ENCODE results near the gene RASA4B.
"Not testable (repeated sequence)": the region's sequence is repeated elsewhere in the genome, so short reads cannot be mapped to it uniquely, and the experiment has no call there.

Gene RASA4B

GRCh38 chr7:102520797-102521196 lies 3.2 kb upstream of the RASA4B start:
- DNase-seq; H3K27ac Mint-ChIP-seq; H3K27me3 Mint-ChIP-seq; H3K4me3 Mint-ChIP-seq; H3K9me3 Mint-ChIP-seq; H3K36me3 Mint-ChIP-seq (ENCODE audit: low read depth); H3K4me1 Mint-ChIP-seq (ENCODE audit: low read depth): not testable (repeated sequence)

- not testable (repeated sequence) for H3K36me3 Mint-ChIP-seq (ENCODE audit: low read depth); H3K4me3 Mint-ChIP-seq; H3K27ac Mint-ChIP-seq; H3K9me3 Mint-ChIP-seq; DNase-seq; H3K4me1 Mint-ChIP-seq (ENCODE audit: low read depth); H3K27me3 Mint-ChIP-seq
Observed at GRCh38 chr7:102516951-102517350, 626 bp downstream of the RASA4B start.

- not testable (repeated sequence) for H3K36me3 Mint-ChIP-seq (ENCODE audit: low read depth); H3K9me3 Mint-ChIP-seq
Observed at GRCh38 chr7:102515889-102516288, 1.7 kb downstream of the RASA4B start.

DNA sequence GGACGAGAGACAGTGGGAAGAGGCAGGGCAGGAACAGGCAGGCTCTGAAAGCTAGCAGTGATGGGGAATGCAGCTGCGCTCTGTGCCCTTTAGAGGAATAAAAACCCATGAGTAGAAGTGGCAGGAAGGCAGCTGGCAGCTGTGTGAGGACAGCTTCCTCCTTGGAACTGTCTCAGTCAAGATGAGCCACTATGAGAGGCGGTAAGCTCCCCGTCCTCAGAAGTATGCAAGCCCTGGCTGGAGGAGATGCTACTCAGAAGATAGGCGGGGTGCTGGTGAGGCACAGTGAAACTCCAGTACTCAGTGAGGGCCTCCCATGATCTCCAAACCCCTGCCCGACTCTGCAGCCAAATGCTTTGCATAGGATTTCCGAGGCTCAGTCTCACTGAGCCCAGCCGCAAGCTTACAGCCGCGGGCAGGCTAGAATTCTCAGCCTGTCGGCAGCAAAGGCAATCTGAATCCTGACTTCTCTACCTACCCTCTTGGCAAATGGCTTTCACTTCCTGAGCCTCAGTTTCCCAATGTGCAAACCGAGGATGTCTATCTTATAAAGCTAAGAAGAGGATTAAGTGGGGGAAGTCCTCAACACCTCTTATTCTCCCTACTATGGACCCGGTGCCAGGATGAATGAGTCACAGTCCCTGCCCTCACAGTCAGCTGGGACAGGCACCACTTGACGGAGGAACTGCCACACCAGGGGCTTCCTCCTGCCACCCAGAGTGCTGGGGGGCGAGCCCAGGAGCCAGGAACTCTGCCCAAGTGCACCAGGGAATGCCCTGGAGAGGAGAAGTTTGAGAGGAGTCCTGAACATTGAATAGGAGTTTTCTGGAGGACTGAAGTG lies 2.5 kb downstream of the RASA4B start:
- not testable (repeated sequence) for H3K27me3 Mint-ChIP-seq; H3K4me1 Mint-ChIP-seq (ENCODE audit: low read depth); H3K36me3 Mint-ChIP-seq (ENCODE audit: low read depth); H3K27ac Mint-ChIP-seq; H3K4me3 Mint-ChIP-seq; DNase-seq; H3K9me3 Mint-ChIP-seq

More at GRCh38 chr7:102515889-102516288, 1.7 kb downstream of the RASA4B start:
- H3K27ac Mint-ChIP-seq; DNase-seq; H3K4me1 Mint-ChIP-seq (ENCODE audit: low read depth); H3K27me3 Mint-ChIP-seq; H3K4me3 Mint-ChIP-seq: not testable (repeated sequence)

- H3K36me3 Mint-ChIP-seq (ENCODE audit: low read depth); H3K9me3 Mint-ChIP-seq; H3K27me3 Mint-ChIP-seq; H3K4me3 Mint-ChIP-seq; H3K27ac Mint-ChIP-seq; H3K4me1 Mint-ChIP-seq (ENCODE audit: low read depth): not testable (repeated sequence)
- peak; percentile 40 for DNase-seq
Observed at GRCh38 chr7:102512642-102513221, 4.8 kb downstream of the RASA4B start.

DNA sequence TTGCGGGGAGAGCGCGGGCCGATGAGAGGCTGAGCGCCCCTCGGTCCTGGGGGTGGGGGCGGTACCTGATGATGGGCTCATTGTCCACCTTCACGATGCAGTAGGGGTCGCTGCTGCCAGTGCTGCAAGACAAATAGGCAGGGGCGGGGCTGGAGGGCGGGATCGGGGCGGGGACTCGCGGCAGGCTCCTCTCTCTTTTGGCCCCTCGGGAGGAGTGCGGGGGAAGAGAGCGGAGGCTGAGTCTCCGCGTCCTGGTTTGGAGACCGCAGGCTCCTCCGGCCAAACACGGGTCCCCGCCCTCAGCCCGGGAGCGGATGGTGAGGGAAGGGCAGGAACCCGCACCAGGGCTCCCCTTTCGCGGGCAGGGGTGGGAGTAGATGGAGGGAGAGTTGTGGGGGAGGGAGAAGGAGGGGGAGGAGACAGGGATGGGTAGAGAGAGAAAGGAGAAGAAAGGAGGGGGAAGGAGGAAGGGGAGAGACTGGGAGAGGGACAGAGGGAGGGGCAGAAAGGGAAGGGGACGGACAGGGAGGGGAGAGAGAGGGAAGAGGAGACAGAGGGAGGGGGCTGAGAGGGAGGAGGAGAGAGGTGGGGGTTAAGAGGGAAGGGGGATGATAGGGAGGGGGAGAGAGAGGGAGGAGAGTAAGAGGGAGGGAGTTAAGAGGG lies 5.6 kb downstream of the RASA4B start:
- H3K27me3 Mint-ChIP-seq; H3K9me3 Mint-ChIP-seq; H3K27ac Mint-ChIP-seq; H3K36me3 Mint-ChIP-seq (ENCODE audit: low read depth); DNase-seq; H3K4me3 Mint-ChIP-seq; H3K4me1 Mint-ChIP-seq (ENCODE audit: low read depth): not testable (repeated sequence)

GRCh38 chr7:102510575-102510974 lies 7.0 kb downstream of the RASA4B start:
- H3K27me3 Mint-ChIP-seq, H3K27ac Mint-ChIP-seq, DNase-seq: not testable (repeated sequence)

DNA sequence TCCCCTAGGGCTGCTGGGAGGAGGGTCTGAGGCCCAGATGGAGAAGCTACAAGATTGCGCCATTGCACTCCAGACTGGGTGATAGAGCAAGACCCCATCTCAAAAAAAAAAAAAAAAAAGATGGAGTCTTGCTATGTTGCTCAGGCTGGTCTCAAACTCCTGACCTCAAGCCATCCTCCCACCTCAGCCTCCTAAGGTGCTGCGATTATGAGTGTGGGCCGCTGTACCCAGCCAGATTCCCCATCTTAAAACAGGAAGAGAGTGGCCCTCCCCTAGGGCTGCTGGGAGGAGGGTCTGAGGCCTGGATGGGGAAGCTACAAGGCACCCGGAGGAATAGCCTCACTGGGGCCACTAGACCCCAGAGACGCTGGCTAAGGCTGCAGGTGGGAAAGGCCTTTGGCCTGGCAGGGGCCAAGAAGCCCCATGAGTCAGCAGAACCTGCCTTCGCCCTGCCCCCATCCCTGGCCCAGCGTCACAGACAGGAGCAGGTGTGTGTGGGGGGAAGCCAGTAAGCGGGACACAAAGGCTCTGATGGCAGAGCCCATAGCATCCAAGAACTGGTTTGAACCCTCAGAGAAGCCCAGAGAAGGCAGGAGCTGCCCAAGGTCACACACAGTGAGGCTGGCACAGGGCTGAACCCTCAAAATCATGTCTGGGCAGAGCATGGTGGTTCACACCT lies 10.0 kb downstream of the RASA4B start:
- not testable (repeated sequence) for H3K9me3 Mint-ChIP-seq; H3K4me1 Mint-ChIP-seq (ENCODE audit: low read depth); DNase-seq; H3K36me3 Mint-ChIP-seq (ENCODE audit: low read depth); H3K27me3 Mint-ChIP-seq; H3K27ac Mint-ChIP-seq; H3K4me3 Mint-ChIP-seq

More at GRCh38 chr7:102510575-102510974, 7.0 kb downstream of the RASA4B start:
- H3K9me3 Mint-ChIP-seq; H3K36me3 Mint-ChIP-seq (ENCODE audit: low read depth); H3K4me3 Mint-ChIP-seq; H3K4me1 Mint-ChIP-seq (ENCODE audit: low read depth): not testable (repeated sequence)

GRCh38 chr7:102505298-102506185 lies 12.0 kb downstream of the RASA4B start:
- not testable (repeated sequence) for H3K4me3 Mint-ChIP-seq; H3K36me3 Mint-ChIP-seq (ENCODE audit: low read depth); H3K4me1 Mint-ChIP-seq (ENCODE audit: low read depth); H3K9me3 Mint-ChIP-seq; H3K27ac Mint-ChIP-seq; H3K27me3 Mint-ChIP-seq; DNase-seq

DNA sequence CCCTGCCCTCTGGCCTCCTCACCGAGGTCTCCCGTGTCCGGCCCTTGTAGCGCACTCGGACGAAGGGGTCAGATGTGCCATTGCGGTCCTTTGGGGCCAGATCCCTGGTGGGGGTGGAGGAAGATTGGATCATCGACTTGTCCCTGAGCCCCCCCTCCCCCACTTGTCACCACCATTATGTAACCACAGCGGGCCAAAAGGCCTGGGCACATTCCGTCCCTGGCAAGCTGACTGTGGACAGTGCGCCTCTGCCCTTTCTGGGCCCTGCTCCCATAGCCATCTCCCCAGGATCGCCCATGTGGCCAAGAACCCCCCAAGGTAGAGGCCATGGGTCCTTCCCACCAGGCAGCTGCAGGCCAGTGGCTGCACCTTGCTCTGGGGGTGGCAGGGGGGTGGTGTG lies 14.4 kb downstream of the RASA4B start:
- H3K4me1 Mint-ChIP-seq (ENCODE audit: low read depth); H3K9me3 Mint-ChIP-seq; DNase-seq; H3K36me3 Mint-ChIP-seq (ENCODE audit: low read depth); H3K4me3 Mint-ChIP-seq; H3K27ac Mint-ChIP-seq; H3K27me3 Mint-ChIP-seq: not testable (repeated sequence)

DNA sequence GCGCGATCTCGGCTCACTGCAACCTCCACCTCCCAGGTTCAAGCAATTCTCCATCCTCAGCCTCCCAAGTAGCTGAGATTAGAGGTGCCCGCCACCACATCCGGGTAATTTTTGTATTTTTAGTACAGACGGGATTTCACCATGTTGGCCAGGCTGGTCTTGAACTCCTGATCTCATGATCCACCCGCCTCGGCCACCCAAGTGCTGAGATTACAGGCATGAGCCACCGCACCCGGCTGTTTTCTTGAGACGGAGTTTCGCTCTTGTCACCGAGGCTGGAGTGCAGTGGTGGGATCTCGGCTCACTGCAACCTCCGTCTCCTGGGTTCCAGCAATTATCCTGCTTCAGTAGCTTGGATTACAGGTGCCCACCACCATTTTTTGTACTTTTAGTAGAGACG lies 19.3 kb downstream of the RASA4B start:
- not testable (repeated sequence) for DNase-seq; H3K4me3 Mint-ChIP-seq; H3K36me3 Mint-ChIP-seq (ENCODE audit: low read depth); H3K27ac Mint-ChIP-seq; H3K4me1 Mint-ChIP-seq (ENCODE audit: low read depth); H3K27me3 Mint-ChIP-seq; H3K9me3 Mint-ChIP-seq

- H3K36me3 Mint-ChIP-seq (ENCODE audit: low read depth); H3K27me3 Mint-ChIP-seq; H3K4me3 Mint-ChIP-seq; H3K27ac Mint-ChIP-seq; H3K4me1 Mint-ChIP-seq (ENCODE audit: low read depth); H3K9me3 Mint-ChIP-seq; DNase-seq: not testable (repeated sequence)
Observed at GRCh38 chr7:102497308-102497707, 20.3 kb downstream of the RASA4B start.

GRCh38 chr7:102496861-102497260 lies 20.7 kb downstream of the RASA4B start:
- not testable (repeated sequence) for H3K4me1 Mint-ChIP-seq (ENCODE audit: low read depth); H3K27me3 Mint-ChIP-seq; H3K4me3 Mint-ChIP-seq; H3K9me3 Mint-ChIP-seq; H3K27ac Mint-ChIP-seq; DNase-seq; H3K36me3 Mint-ChIP-seq (ENCODE audit: low read depth)

GRCh38 chr7:102494473-102495149 lies 23.0 kb downstream of the RASA4B start:
- not testable (repeated sequence) for H3K4me3 Mint-ChIP-seq; H3K4me1 Mint-ChIP-seq (ENCODE audit: low read depth); DNase-seq; H3K27me3 Mint-ChIP-seq; H3K36me3 Mint-ChIP-seq (ENCODE audit: low read depth); H3K27ac Mint-ChIP-seq; H3K9me3 Mint-ChIP-seq

Data from activated T-cell treated with anti-CD3 and anti-CD28 coated beads, Interleukin-2, amount 50 U/mL, for 24 hours (primary cell).